Effector CD4-positive, alpha-beta T cell (primary cell): ENCODE measurements around the gene ASH1L.
"Not testable (repeated sequence)": the region's sequence is repeated elsewhere in the genome, so short reads cannot be mapped to it uniquely, and the experiment has no call there.

Experiments
- DNase-seq: peaks from one replicate; pipeline ENCODE4 v3.0.0-alpha.2; 2020

ASH1L gene

GRCh38 chr1:155553349-155553748 lies 9.3 kb downstream of the ASH1L start:
- no peak for DNase-seq

- no peak for DNase-seq
Observed at GRCh38 chr1:155548706-155549105, 13.9 kb downstream of the ASH1L start.

- no peak for DNase-seq
Observed at GRCh38 chr1:155540000-155540874, 22.4 kb downstream of the ASH1L start.

- DNase-seq = no peak
Observed at GRCh38 chr1:155537193-155537592, 25.4 kb downstream of the ASH1L start.

- no peak for DNase-seq
Observed at GRCh38 chr1:155531624-155532023, 31.0 kb downstream of the ASH1L start.

GRCh38 chr1:155529929-155530328 lies 32.7 kb downstream of the ASH1L start:
- no peak for DNase-seq

- DNase-seq = no peak
Observed at GRCh38 chr1:155529109-155529508, 33.5 kb downstream of the ASH1L start.

- no peak for DNase-seq
Observed at GRCh38 chr1:155527677-155528076, 34.9 kb downstream of the ASH1L start.

- no peak for DNase-seq
Observed at GRCh38 chr1:155526356-155526755, 36.2 kb downstream of the ASH1L start.

- no peak for DNase-seq
Observed at GRCh38 chr1:155522069-155522468, 40.5 kb downstream of the ASH1L start.

GRCh38 chr1:155518484-155518883 lies 44.1 kb downstream of the ASH1L start:
- DNase-seq = no peak

- DNase-seq = no peak
Observed at GRCh38 chr1:155514582-155515187, 47.9 kb downstream of the ASH1L start.

- no peak for DNase-seq
Observed at GRCh38 chr1:155513300-155513916, 49.2 kb downstream of the ASH1L start.

- not testable (repeated sequence) for DNase-seq
Observed at GRCh38 chr1:155511385-155511784, 51.2 kb downstream of the ASH1L start.

GRCh38 chr1:155509064-155509463 lies 53.5 kb downstream of the ASH1L start:
- no peak for DNase-seq

- DNase-seq = no peak
Observed at GRCh38 chr1:155507945-155508344, 54.7 kb downstream of the ASH1L start.

- not testable (repeated sequence) for DNase-seq
Observed at GRCh38 chr1:155505963-155506362, 56.6 kb downstream of the ASH1L start.

GRCh38 chr1:155504207-155504606 lies 58.4 kb downstream of the ASH1L start:
- no peak for DNase-seq

GRCh38 chr1:155499953-155500639 lies 62.5 kb downstream of the ASH1L start:
- DNase-seq = no peak

- no peak for DNase-seq
Observed at GRCh38 chr1:155499263-155499662, 63.3 kb downstream of the ASH1L start.

- DNase-seq = not testable (repeated sequence)
Observed at GRCh38 chr1:155493595-155493994, 69.0 kb downstream of the ASH1L start.

GRCh38 chr1:155488419-155488818 lies 74.2 kb downstream of the ASH1L start:
- DNase-seq = not testable (repeated sequence)

GRCh38 chr1:155487541-155487940 lies 75.1 kb downstream of the ASH1L start:
- DNase-seq = no peak
